Mucosa of descending colon (tissue), 3 donors: ENCODE measurements around the gene STAT5B. TPM values are rescaled to one million over a fixed set of nuclear protein-coding genes. Genes with fewer than 3 reads are reported as not detected.

Source experiments
- ATAC-seq: fragments of 200-7000 bp; cut with Tn5 transposase; one replicate; pipeline ENCODE4 v1.9.1; 2020; ENCODE audit warnings: mild to moderate bottlenecking, moderate library complexity
- DNase-seq, 3 donors: peaks; one replicate each; pipeline ENCODE4 v3.0.0-alpha.2; 2020
- H3K36me3 ChIP-seq: fragments of 200-600 bp; one replicate; pipeline ENCODE4 v1.8.0; 2021; ENCODE audit warnings: low read depth, mild to moderate bottlenecking
- H3K4me1 ChIP-seq: fragments of 200-600 bp; one replicate; pipeline ENCODE4 v1.8.0; 2021; ENCODE audit warnings: low read depth, mild to moderate bottlenecking
- H3K4me3 ChIP-seq: fragments of 200-600 bp; one replicate; pipeline ENCODE4 v1.8.0; 2021; ENCODE audit warnings: mild to moderate bottlenecking
- H3K9me3 ChIP-seq: fragments of 200-600 bp; one replicate; pipeline ENCODE4 v1.8.0; 2021; ENCODE audit warnings: mild to moderate bottlenecking
- intact Hi-C, 2 donors: fragments of 100-400 bp; cut with DNase I in 1 of 2; cut with micrococcal nuclease in 1 of 2; formaldehyde crosslinking; loops; one replicate each; pipeline versions ENCODE4 v1.11.0 to v1.11.1; 2022; cut with DNase I, micrococcal nuclease
- total RNA-seq, 3 donors: library from RNA; stranded (reverse); fragmentation: NEBNext Ultra II Directional in 2 of 3; extraction: Animal tissue kit (Norgen Biotek cat#: 25700) in 2 of 3; gene quantifications; one replicate each; pipeline versions ENCODE4 v1.2.1 to v1.2.4, GENCODE V29; 2021 to 2023
- TF ChIP-seq, protein P1 (sequence below): fragments of 200-600 bp; IDR thresholded peaks from one replicate; pipeline ENCODE4 v1.8.0; 2022; ENCODE audit warnings: antibody characterized with exemption, mild to moderate bottlenecking
- donor health status: DM: no; HTN: no; CAD: no; lungs with moderate emphysema.
- donor health status: DM: no; HTN: no; CAD: no.
- donor health status: DM: no; HTN: yes; CAD: no.

The STAT5B gene
- total RNA-seq, 3 donors from 2014 or later = 30.1 to 93.0 (median 32.2) TPM

DNA sequence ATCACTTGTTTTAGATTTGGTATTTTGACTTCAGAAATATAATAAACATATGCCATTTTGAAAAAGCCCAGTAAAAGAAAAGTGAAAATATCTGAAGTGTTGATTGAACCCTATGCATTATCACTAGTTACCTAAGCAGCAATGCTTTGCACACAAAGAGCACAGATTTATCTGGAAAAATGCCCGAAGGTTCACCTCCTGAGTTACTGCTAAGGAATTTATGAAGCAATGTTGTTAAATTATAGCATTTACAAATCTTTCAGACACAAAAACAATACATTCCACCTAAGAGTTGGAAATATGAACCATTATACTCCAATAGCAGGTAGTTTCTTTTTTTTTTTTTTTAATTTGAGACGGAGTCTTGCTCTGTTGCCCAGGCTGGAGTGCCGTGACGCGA, 43.0 kb downstream of the STAT5B start:
- DNase-seq = no peak
- H3K9me3 ChIP-seq = no peaks in the 10 kb centered on the region
- H3K4me1 ChIP-seq = no peaks in the 10 kb centered on the region
- no peaks in the 10 kb centered on the region for H3K36me3 ChIP-seq
- TF ChIP-seq, protein P1, sequence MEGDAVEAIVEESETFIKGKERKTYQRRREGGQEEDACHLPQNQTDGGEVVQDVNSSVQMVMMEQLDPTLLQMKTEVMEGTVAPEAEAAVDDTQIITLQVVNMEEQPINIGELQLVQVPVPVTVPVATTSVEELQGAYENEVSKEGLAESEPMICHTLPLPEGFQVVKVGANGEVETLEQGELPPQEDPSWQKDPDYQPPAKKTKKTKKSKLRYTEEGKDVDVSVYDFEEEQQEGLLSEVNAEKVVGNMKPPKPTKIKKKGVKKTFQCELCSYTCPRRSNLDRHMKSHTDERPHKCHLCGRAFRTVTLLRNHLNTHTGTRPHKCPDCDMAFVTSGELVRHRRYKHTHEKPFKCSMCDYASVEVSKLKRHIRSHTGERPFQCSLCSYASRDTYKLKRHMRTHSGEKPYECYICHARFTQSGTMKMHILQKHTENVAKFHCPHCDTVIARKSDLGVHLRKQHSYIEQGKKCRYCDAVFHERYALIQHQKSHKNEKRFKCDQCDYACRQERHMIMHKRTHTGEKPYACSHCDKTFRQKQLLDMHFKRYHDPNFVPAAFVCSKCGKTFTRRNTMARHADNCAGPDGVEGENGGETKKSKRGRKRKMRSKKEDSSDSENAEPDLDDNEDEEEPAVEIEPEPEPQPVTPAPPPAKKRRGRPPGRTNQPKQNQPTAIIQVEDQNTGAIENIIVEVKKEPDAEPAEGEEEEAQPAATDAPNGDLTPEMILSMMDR = no peak
- ATAC-seq = no peak
- intact Hi-C loops = no loop called here
- no peak overlapping the region for H3K4me3 ChIP-seq

GRCh38 chr17:42230225-42230624, 46.0 kb downstream of the STAT5B start:
- no peak for DNase-seq
- no peaks in the 10 kb centered on the region for H3K4me1 ChIP-seq
- no peak for ATAC-seq
- no peaks in the 10 kb centered on the region for H3K36me3 ChIP-seq
- no peak overlapping the region for H3K4me3 ChIP-seq
- H3K9me3 ChIP-seq = no peaks in the 10 kb centered on the region
- intact Hi-C loops = no loop called here
- TF ChIP-seq, protein P1 = no peak

DNA sequence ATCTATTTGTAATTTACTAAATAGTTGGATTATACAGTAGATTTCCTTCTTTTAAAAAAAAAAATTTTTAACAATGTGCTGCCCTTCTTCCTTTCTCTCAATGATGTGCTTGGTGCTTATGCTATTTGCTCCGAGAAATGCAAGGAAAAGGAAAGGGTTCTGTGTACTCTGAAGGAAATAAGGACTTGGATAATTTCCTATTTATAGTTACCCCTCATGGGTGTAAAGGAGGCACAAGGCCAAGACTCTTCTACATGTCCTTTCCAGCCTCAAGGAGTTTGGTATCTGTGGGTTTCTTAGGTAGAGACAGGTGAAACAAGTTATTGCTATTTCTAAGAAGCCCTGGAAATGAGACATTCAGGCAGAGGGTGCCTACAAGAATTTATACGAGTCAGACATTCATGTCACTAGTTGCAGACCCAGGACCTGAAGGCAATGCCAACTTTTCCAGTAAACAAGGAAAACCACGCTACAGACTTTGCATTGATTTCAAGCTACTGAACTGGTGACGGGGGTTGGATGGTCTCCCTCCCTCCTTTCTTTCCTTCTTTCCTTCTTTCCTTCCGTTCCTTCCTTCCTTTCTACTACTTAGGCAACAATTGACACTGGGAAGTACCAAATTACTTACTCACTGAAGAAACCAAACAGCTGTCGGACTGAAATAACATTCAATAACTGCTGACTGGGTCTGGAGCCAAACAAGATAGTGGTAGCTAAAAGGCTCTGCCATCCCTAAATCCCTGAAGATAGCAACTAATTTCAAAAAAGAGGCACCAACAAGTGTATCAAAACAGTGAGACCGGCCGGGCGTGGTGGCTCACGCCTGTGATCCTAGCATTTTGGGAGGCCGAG, 48.1 kb downstream of the STAT5B start:
- ATAC-seq (no peak), DNase-seq (no peak)
- no peaks in the 10 kb centered on the region for H3K9me3 ChIP-seq
- H3K4me3 ChIP-seq = no peak overlapping the region
- no peaks in the 10 kb centered on the region for H3K36me3 ChIP-seq
- TF ChIP-seq, protein P1 = no peak
- no peaks in the 10 kb centered on the region for H3K4me1 ChIP-seq
- intact Hi-C loops = no loop called here

DNA sequence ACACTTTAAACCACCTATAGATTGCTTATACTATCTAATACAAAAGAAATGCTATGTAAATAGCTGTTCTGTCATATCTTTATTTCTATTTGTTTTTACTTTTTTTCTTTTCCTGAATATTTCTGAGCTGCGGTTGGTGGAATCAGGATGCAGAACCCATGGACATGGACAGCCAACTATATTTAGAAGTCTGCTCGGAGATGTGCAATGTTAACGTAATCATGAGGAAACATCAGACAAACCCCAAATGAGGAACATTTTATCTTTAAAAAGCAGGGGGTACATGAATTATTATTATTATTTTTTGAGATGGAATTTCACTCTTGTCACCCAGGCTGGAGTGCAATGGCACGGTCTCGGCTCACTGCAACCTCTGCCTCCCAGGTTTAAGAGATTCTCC, 50.5 kb downstream of the STAT5B start:
- no peak for DNase-seq
- no peaks in the 10 kb centered on the region for H3K4me1 ChIP-seq
- H3K36me3 ChIP-seq = no peaks in the 10 kb centered on the region
- no peak for ATAC-seq
- TF ChIP-seq, protein P1 = no peak
- no peak overlapping the region for H3K4me3 ChIP-seq
- H3K9me3 ChIP-seq = no peaks in the 10 kb centered on the region
- intact Hi-C loops = no loop called here

GRCh38 chr17:42224651-42225050, 51.5 kb downstream of the STAT5B start:
- intact Hi-C loops = no loop called here
- DNase-seq (no peak), ATAC-seq (no peak)
- H3K9me3 ChIP-seq = no peaks in the 10 kb centered on the region
- H3K4me3 ChIP-seq = no peak overlapping the region
- no peaks in the 10 kb centered on the region for H3K36me3 ChIP-seq
- TF ChIP-seq, protein P1 = no peak
- H3K4me1 ChIP-seq = no peaks in the 10 kb centered on the region
